B cell (primary cell): ENCODE results near the gene CYP2W1. TPM values are rescaled to one million over a fixed set of nuclear protein-coding genes. Genes with fewer than 3 reads are reported as not detected.

ENCODE experiments used
- ATAC-seq: fragments of 200-7000 bp; cut with Tn5 transposase; one replicate; pipeline ENCODE4 v1.10.0; 2021; ENCODE audit warnings: low read depth, mild to moderate bottlenecking, moderate number of reproducible peaks, moderate library complexity
- CTCF ChIA-PET: fragments of 350-600 bp; sonication (Branson Sonifier 250); formaldehyde crosslinking; loops from one replicate; lab custom pipeline; 2021; ENCODE audit warnings: antibody characterized with exemption, inconsistent platforms; lab: Charles Lee
- POLR2A ChIA-PET: fragments of 350-600 bp; sonication (Branson Sonifier 250); formaldehyde crosslinking; loops from one replicate; lab custom pipeline; 2021; ENCODE audit warnings: antibody characterized with exemption; lab: Charles Lee
- DNase-seq: peaks from one replicate; pipeline ENCODE4 v3.0.0; 2013
- H2AFZ ChIP-seq: 2 replicates; pipeline ENCODE4 v1.6.1; 2012; ENCODE audit warnings: mild to moderate bottlenecking, low read depth, low read length; ENCODE audit not compliant: insufficient read depth, poor library complexity, severe bottlenecking
- H3K27ac ChIP-seq, 2 donors: 1 replicate in 1 of 2; 2 replicates in 1 of 2; pipeline ENCODE4 v1.5.1; 2012 to 2013; ENCODE audit warnings: low read length in 2 of 2, mild to moderate bottlenecking in 2 of 2, moderate library complexity in 1 of 2
- H3K27me3 ChIP-seq, 4 experiments: fragments of 200-600 bp in 1 of 4; sonication (generic) in 1 of 4; replicated peaks in 1 of 4; 1 replicate in 2 of 4; 2 replicates in 2 of 4; pipeline versions ENCODE4 v1.6.1 to v1.7.0; 2013 to 2016; ENCODE audit warnings: low read length in 3 of 4, mild to moderate bottlenecking in 2 of 4, mixed read lengths in 1 of 4, moderate library complexity in 1 of 4; ENCODE audit not compliant: insufficient read depth in 4 of 4, control insufficient read depth in 3 of 4; ENCODE audit errors: control extremely low read depth in 1 of 4
- H3K36me3 ChIP-seq, 2 experiments: replicated peaks in 1 of 2; 1 replicate in 1 of 2; 2 replicates in 1 of 2; pipeline versions ENCODE4 v1.6.1 to v1.7.1; 2013; ENCODE audit warnings: low read length in 1 of 2; ENCODE audit not compliant: insufficient read depth in 2 of 2, control insufficient read depth in 1 of 2; ENCODE audit errors: control extremely low read depth in 1 of 2, extremely low read depth in 1 of 2
- H3K4me1 ChIP-seq, 2 donors: fragments of 200-600 bp in 1 of 2; sonication (generic) in 1 of 2; 1 replicate in 1 of 2; 2 replicates in 1 of 2; pipeline versions ENCODE4 v1.5.1 to v1.6.1; 2013 to 2017; ENCODE audit warnings: low read length in 2 of 2; ENCODE audit not compliant: control insufficient read depth in 2 of 2, insufficient read depth in 2 of 2
- H3K4me2 ChIP-seq: replicated peaks from 2 replicates; pipeline ENCODE3; 2012; ENCODE audit warnings: mild to moderate bottlenecking, low read depth, low read length; ENCODE audit not compliant: poor library complexity, severe bottlenecking
- H3K4me3 ChIP-seq, 5 experiments: fragments of 200-600 bp in 1 of 5; sonication (generic) in 1 of 5; 1 replicate in 3 of 5; 2 replicates in 2 of 5; pipeline versions ENCODE4 v1.5.1 to v1.7.0; 2011 to 2016; ENCODE audit warnings: low read length in 4 of 5, mild to moderate bottlenecking in 4 of 5, low read depth in 2 of 5, control low read depth in 1 of 5, moderate library complexity in 1 of 5; ENCODE audit not compliant: insufficient read depth in 1 of 5; ENCODE audit errors: control extremely low read depth in 1 of 5, extremely low read depth in 1 of 5
- H3K79me2 ChIP-seq: fragments of 200-600 bp; sonication (generic); one replicate; pipeline ENCODE4 v1.6.0; 2016; ENCODE audit warnings: low read length; ENCODE audit not compliant: control insufficient read depth, insufficient read depth
- H3K9ac ChIP-seq: fragments of 200-600 bp; sonication (generic); 2 replicates; pipeline ENCODE4 v1.6.1; 2017; ENCODE audit warnings: mild to moderate bottlenecking, low read length, moderate library complexity
- H3K9me3 ChIP-seq, 3 donors: one replicate each; pipeline versions ENCODE4 v1.6.1 to v1.7.1; 2013; ENCODE audit warnings: low read length in 2 of 3; ENCODE audit not compliant: control insufficient read depth in 2 of 3, insufficient read depth in 1 of 3; ENCODE audit errors: control extremely low read depth in 1 of 3
- H4K20me1 ChIP-seq: 2 replicates; pipeline ENCODE4 v1.6.0; 2012; ENCODE audit warnings: mild to moderate bottlenecking, low read length; ENCODE audit not compliant: insufficient read depth, control insufficient read depth, poor library complexity, severe bottlenecking
- H3K27ac Mint-ChIP-seq: one replicate; pipeline ENCODE4 v1.8.0; 2021; ENCODE audit warnings: mixed read lengths
- H3K27me3 Mint-ChIP-seq: one replicate; pipeline ENCODE4 v1.8.0; 2021; ENCODE audit warnings: mixed read lengths
- H3K4me1 Mint-ChIP-seq: one replicate; pipeline ENCODE4 v1.8.0; 2021; ENCODE audit warnings: mixed read lengths
- H3K4me3 Mint-ChIP-seq: one replicate; pipeline ENCODE4 v1.8.0; 2021; ENCODE audit warnings: mixed read lengths
- H3K9me3 Mint-ChIP-seq: one replicate; pipeline ENCODE4 v1.8.0; 2022; ENCODE audit warnings: mixed read lengths; ENCODE audit not compliant: insufficient read depth
- EZH2 ChIP-seq: IDR thresholded peaks from 2 replicates; pipeline ENCODE4 v1.6.1; 2012; ENCODE audit warnings: borderline replicate concordance, low read depth, mild to moderate bottlenecking, moderate library complexity, low read length; ENCODE audit not compliant: insufficient read depth, poor library complexity, severe bottlenecking
- WGBS: methylation state at CpG from one replicate; pipeline ENCODE4 v1.1.5; 2013; ENCODE audit warnings: missing lambda C conversion rate; ENCODE audit not compliant: insufficient coverage; 5-methylcytosine and 5-hydroxymethylcytosine counted together
- intact Hi-C: fragments of 100-400 bp; cut with micrococcal nuclease; formaldehyde crosslinking; loops from one replicate; pipeline ENCODE4 v1.10.0; 2022
- polyA plus RNA-seq: library from polyadenylated mRNA; depleted of rRNA; stranded (reverse); fragments of >200 nt; gene quantifications from 2 replicates; pipeline ENCODE4 v1.2.3, GENCODE V29; 2012
- total RNA-seq, 2 donors: library from RNA; stranded (reverse); fragments of 120-200 nt in 1 of 2; gene quantifications; 1 replicate in 1 of 2; 2 replicates in 1 of 2; pipeline versions ENCODE4 v1.2.3 to v1.2.4, GENCODE V29; 2013 to 2022
- TF ChIP-seq, protein P1 (sequence below): fragments of 200-600 bp; IDR thresholded peaks from one replicate; pipeline ENCODE4 v1.8.0; 2022; ENCODE audit warnings: antibody characterized with exemption, mild to moderate bottlenecking

CYP2W1 gene
- total and polyA plus RNA-seq, 2 donors (not counting 1 experiment from before 2014, with no cell fraction given), result not detected

DNA sequence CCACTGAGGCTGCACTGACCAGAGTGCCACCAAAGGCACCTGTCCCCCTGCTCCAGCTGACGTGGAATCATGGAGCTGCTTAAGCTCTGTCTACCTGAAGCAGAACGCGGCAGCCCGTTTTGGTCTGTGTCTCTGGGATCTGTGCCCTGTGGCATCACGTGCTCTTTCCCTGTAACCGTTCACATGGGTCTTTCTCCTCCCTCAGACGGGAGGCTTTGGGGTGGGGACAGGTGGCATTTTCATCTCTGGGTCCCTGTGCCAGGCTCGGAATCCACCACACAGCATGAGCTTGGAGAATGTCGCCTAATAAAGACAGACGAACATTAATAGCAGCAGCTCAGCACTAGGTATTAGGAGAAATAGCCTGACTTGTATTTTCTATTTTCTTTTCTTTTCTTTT is 26.9 kb upstream of the CYP2W1 start:
- 91% methylated on average over 6 of the region's 10 CpGs for WGBS

More for the DNA sequence above, 26.9 kb upstream of the CYP2W1 start:
- no peaks in the 10 kb centered on the region for H3K9me3 Mint-ChIP-seq
- DNase-seq, result no peak
- peaks cover 10% of the 10 kb centered on the region for H3K4me1 Mint-ChIP-seq
- no peaks in the 10 kb centered on the region for H3K79me2 ChIP-seq
- H3K36me3 ChIP-seq, result no peaks in the 10 kb centered on the region
- H3K4me3 Mint-ChIP-seq, result peak overlapping the region; percentile 62
- ChIA-PET POLR2A (interaction anchor here (0.6 to 1.4 kb wide), 3 partner anchors 33 to 117 kb away, joined by 4 read pairs; no protein-coding TSS in a partner anchor), CTCF (interaction anchor here (0.7 to 3.3 kb wide), 8 partner anchors 17 to 515 kb away, joined by 4 to 11 read pairs (median 4); no protein-coding TSS in a partner anchor)
- H3K27me3 Mint-ChIP-seq, result peaks cover 10% of the 10 kb centered on the region
- intact Hi-C loops, result loop anchor here (2.0 kb wide), 1 partner anchor 19 kb away; the partner anchor contains the start of gene COX19
- H2AFZ ChIP-seq, result no peak overlapping the region
- H3K27ac Mint-ChIP-seq, result no peak overlapping the region
- peaks cover 0 to 21% (median 5%) of the 10 kb centered on the region in 4 experiments for H3K27me3 ChIP-seq
- no peak for ATAC-seq
- no peak overlapping the region for H3K27ac ChIP-seq
- no peaks in the 10 kb centered on the region for H4K20me1 ChIP-seq
- peaks cover 7 to 26% of the 10 kb centered on the region in 2 donors for H3K4me1 ChIP-seq
- H3K4me3 ChIP-seq, result no peak overlapping the region
- no peak overlapping the region for H3K4me2 ChIP-seq
- TF ChIP-seq EZH2, result no peak
- TF ChIP-seq, protein P1, sequence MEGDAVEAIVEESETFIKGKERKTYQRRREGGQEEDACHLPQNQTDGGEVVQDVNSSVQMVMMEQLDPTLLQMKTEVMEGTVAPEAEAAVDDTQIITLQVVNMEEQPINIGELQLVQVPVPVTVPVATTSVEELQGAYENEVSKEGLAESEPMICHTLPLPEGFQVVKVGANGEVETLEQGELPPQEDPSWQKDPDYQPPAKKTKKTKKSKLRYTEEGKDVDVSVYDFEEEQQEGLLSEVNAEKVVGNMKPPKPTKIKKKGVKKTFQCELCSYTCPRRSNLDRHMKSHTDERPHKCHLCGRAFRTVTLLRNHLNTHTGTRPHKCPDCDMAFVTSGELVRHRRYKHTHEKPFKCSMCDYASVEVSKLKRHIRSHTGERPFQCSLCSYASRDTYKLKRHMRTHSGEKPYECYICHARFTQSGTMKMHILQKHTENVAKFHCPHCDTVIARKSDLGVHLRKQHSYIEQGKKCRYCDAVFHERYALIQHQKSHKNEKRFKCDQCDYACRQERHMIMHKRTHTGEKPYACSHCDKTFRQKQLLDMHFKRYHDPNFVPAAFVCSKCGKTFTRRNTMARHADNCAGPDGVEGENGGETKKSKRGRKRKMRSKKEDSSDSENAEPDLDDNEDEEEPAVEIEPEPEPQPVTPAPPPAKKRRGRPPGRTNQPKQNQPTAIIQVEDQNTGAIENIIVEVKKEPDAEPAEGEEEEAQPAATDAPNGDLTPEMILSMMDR, result no peak
- H3K9ac ChIP-seq, result no peak overlapping the region
- peaks cover 0 to 7% (median 0%) of the 10 kb centered on the region in 3 donors for H3K9me3 ChIP-seq
